Central memory CD8-positive, alpha-beta T cell (primary cell): ENCODE measurements around the gene PRSS53.

Experiments
- ATAC-seq: fragments of 150-1000 bp; cut with Tn5 transposase; replicated peaks from 2 replicates; pipeline ENCODE4 v1.10.0; 2022; ENCODE audit warnings: mild to moderate bottlenecking, moderate FRiP score, moderate number of reproducible peaks; ENCODE audit not compliant: poor library complexity, severe bottlenecking; ENCODE audit errors: extremely low read depth
- DNase-seq, 2 donors: peaks; one replicate each; pipeline ENCODE4 v3.0.0; 2021; ENCODE audit warnings: low spot score in 2 of 2
- H3K27ac Mint-ChIP-seq: one replicate; pipeline ENCODE4 v1.8.0; 2022; ENCODE audit warnings: low read depth, mild to moderate bottlenecking, moderate library complexity, mixed read lengths
- H3K27me3 Mint-ChIP-seq: one replicate; pipeline ENCODE4 v1.8.0; 2022; ENCODE audit warnings: mixed read lengths
- H3K36me3 Mint-ChIP-seq: one replicate; pipeline ENCODE4 v1.8.0; 2022; ENCODE audit warnings: mild to moderate bottlenecking, moderate library complexity, mixed read lengths; ENCODE audit not compliant: insufficient read depth
- H3K4me1 Mint-ChIP-seq: one replicate; pipeline ENCODE4 v1.8.0; 2022; ENCODE audit warnings: mixed read lengths
- H3K4me3 Mint-ChIP-seq: one replicate; pipeline ENCODE4 v1.8.0; 2022; ENCODE audit warnings: mild to moderate bottlenecking, moderate library complexity, mixed read lengths
- H3K9me3 Mint-ChIP-seq: one replicate; pipeline ENCODE4 v1.8.0; 2022; ENCODE audit warnings: mixed read lengths

Gene PRSS53

GRCh38 chr16:31077592-31078396 lies 10.9 kb downstream of the PRSS53 start:
- no peaks in the 10 kb centered on the region for H3K9me3 Mint-ChIP-seq
- peaks cover 24% of the 10 kb centered on the region for H3K36me3 Mint-ChIP-seq
- no peaks in the 10 kb centered on the region for H3K27me3 Mint-ChIP-seq
- peaks cover 28% of the 10 kb centered on the region for H3K4me1 Mint-ChIP-seq
- ATAC-seq: no peak
- H3K4me3 Mint-ChIP-seq: no peak overlapping the region
- no peak for DNase-seq
- H3K27ac Mint-ChIP-seq: no peak overlapping the region

GRCh38 chr16:31077024-31077423 lies 11.7 kb downstream of the PRSS53 start:
- H3K4me3 Mint-ChIP-seq: no peak overlapping the region
- H3K27me3 Mint-ChIP-seq: no peaks in the 10 kb centered on the region
- ATAC-seq (no peak), DNase-seq (no peak)
- H3K36me3 Mint-ChIP-seq: peaks cover 27% of the 10 kb centered on the region
- H3K27ac Mint-ChIP-seq: peak overlapping the region; percentile 59
- peaks cover 31% of the 10 kb centered on the region for H3K4me1 Mint-ChIP-seq
- no peaks in the 10 kb centered on the region for H3K9me3 Mint-ChIP-seq

- Mint-ChIP-seq H3K4me3 (peak overlapping the region; percentile 27), H3K9me3 (no peaks in the 10 kb centered on the region), H3K27me3 (no peaks in the 10 kb centered on the region), H3K4me1 (peaks cover 35% of the 10 kb centered on the region), H3K36me3 (peaks cover 27% of the 10 kb centered on the region), H3K27ac (no peak overlapping the region)
- ATAC-seq: no peak
- DNase-seq: no peak
These were observed 12.4 kb downstream of the PRSS53 start for GRCh38 chr16:31076319-31076718.

- ATAC-seq (no peak), DNase-seq (no peak)
- peaks cover 24% of the 10 kb centered on the region for H3K36me3 Mint-ChIP-seq
- no peaks in the 10 kb centered on the region for H3K27me3 Mint-ChIP-seq
- H3K4me1 Mint-ChIP-seq: peaks cover 35% of the 10 kb centered on the region
- no peaks in the 10 kb centered on the region for H3K9me3 Mint-ChIP-seq
- peak overlapping the region; percentile 87 for H3K4me3 Mint-ChIP-seq
- peak overlapping the region; percentile 94 for H3K27ac Mint-ChIP-seq
These were observed 13.9 kb downstream of the PRSS53 start for GRCh38 chr16:31074814-31075183.

GRCh38 chr16:31073970-31074813 lies 14.6 kb downstream of the PRSS53 start, which contains the start of the genes ZNF646 and ZNF668:
Gene ZNF646 (plus strand): TSS chr16:31074422. CDS start chr16:31076325, 1,903 bp downstream.
Gene ZNF668 (minus strand): TSS chr16:31074240. CDS start chr16:31064459, 9,781 bp downstream.
- DNase-seq (peak; percentile 92 to 97), ATAC-seq (peak; percentile 87)
- H3K4me1 Mint-ChIP-seq: peaks cover 40% of the 10 kb centered on the region
- H3K9me3 Mint-ChIP-seq: no peaks in the 10 kb centered on the region
- H3K36me3 Mint-ChIP-seq: peaks cover 24% of the 10 kb centered on the region
- peak within 1 kb of the TSS; percentile 94 for H3K27ac Mint-ChIP-seq
- H3K4me3 Mint-ChIP-seq: peak within 1 kb of the TSS; percentile 87
- H3K27me3 Mint-ChIP-seq: no peaks in the 10 kb centered on the region

GRCh38 chr16:31073142-31073969 lies 15.4 kb downstream of the PRSS53 start:
- H3K9me3 Mint-ChIP-seq: no peaks in the 10 kb centered on the region
- peaks cover 43% of the 10 kb centered on the region for H3K4me1 Mint-ChIP-seq
- H3K27me3 Mint-ChIP-seq: no peaks in the 10 kb centered on the region
- ATAC-seq: peak; percentile 55
- peak overlapping the region; percentile 87 for H3K4me3 Mint-ChIP-seq
- H3K27ac Mint-ChIP-seq: peak overlapping the region; percentile 94
- DNase-seq: peak; percentile 68 to 72
- peaks cover 24% of the 10 kb centered on the region for H3K36me3 Mint-ChIP-seq

- Mint-ChIP-seq H3K36me3 (peaks cover 20% of the 10 kb centered on the region), H3K9me3 (no peaks in the 10 kb centered on the region), H3K4me3 (peak overlapping the region; percentile 87), H3K27ac (peak overlapping the region; percentile 94), H3K27me3 (no peaks in the 10 kb centered on the region), H3K4me1 (peaks cover 48% of the 10 kb centered on the region)
- DNase-seq (no peak), ATAC-seq (no peak)
These were observed 16.1 kb downstream of the PRSS53 start for GRCh38 chr16:31072540-31073141.

GRCh38 chr16:31071861-31072260 lies 16.9 kb downstream of the PRSS53 start:
- DNase-seq (no peak), ATAC-seq (no peak)
- Mint-ChIP-seq H3K4me1 (peaks cover 49% of the 10 kb centered on the region), H3K9me3 (no peaks in the 10 kb centered on the region), H3K36me3 (peaks cover 13% of the 10 kb centered on the region), H3K27ac (peak overlapping the region; percentile 94), H3K4me3 (peak overlapping the region; percentile 87), H3K27me3 (no peaks in the 10 kb centered on the region)

- Mint-ChIP-seq H3K27me3 (no peaks in the 10 kb centered on the region), H3K27ac (peak overlapping the region; percentile 88), H3K9me3 (no peaks in the 10 kb centered on the region), H3K36me3 (peaks cover 12% of the 10 kb centered on the region), H3K4me1 (peaks cover 61% of the 10 kb centered on the region), H3K4me3 (no peak overlapping the region)
- ATAC-seq (no peak), DNase-seq (no peak)
These were observed 21.4 kb downstream of the PRSS53 start for GRCh38 chr16:31067342-31067741.

- Mint-ChIP-seq H3K9me3 (no peaks in the 10 kb centered on the region), H3K36me3 (peaks cover 20% of the 10 kb centered on the region), H3K4me1 (peaks cover 58% of the 10 kb centered on the region), H3K27me3 (no peaks in the 10 kb centered on the region), H3K4me3 (peak overlapping the region; percentile 82), H3K27ac (peak overlapping the region; percentile 90)
- peak; percentile 44 for ATAC-seq
- DNase-seq: no peak
These were observed 23.8 kb downstream of the PRSS53 start for GRCh38 chr16:31064882-31065461.

- H3K4me1 Mint-ChIP-seq: peaks cover 52% of the 10 kb centered on the region
These were observed 24.7 kb downstream of the PRSS53 start for GRCh38 chr16:31063843-31064611.

More at GRCh38 chr16:31063843-31064611, 24.7 kb downstream of the PRSS53 start:
- peak overlapping the region; percentile 90 for H3K27ac Mint-ChIP-seq
- peaks cover 20% of the 10 kb centered on the region for H3K36me3 Mint-ChIP-seq
- no peaks in the 10 kb centered on the region for H3K9me3 Mint-ChIP-seq
- no peaks in the 10 kb centered on the region for H3K27me3 Mint-ChIP-seq
- ATAC-seq: peak; percentile 67
- peak overlapping the region; percentile 82 for H3K4me3 Mint-ChIP-seq
- DNase-seq: peak; percentile 25 to 28
